PFSK-1 (cell line): ENCODE results near the gene SPNS3.

Experiments
- FOXP2 ChIP-seq: optimal IDR thresholded peaks from 2 replicates; pipeline ENCODE3; 2011; ENCODE audit warnings: borderline replicate concordance, control low read depth, inconsistent platforms; ENCODE audit not compliant: insufficient read depth; ENCODE audit errors: extremely low read length, extremely low read depth
- POLR2AphosphoS5 ChIP-seq: IDR thresholded peaks from 2 replicates; pipeline ENCODE4 v1.6.1; 2012; ENCODE audit warnings: low read depth, mild to moderate bottlenecking, control low read depth, low read length, moderate library complexity
- TAF1 ChIP-seq: IDR thresholded peaks from 2 replicates; pipeline ENCODE4 v1.6.1; 2012; ENCODE audit warnings: low read length, control low read depth, borderline replicate concordance; ENCODE audit not compliant: insufficient read depth

DNA sequence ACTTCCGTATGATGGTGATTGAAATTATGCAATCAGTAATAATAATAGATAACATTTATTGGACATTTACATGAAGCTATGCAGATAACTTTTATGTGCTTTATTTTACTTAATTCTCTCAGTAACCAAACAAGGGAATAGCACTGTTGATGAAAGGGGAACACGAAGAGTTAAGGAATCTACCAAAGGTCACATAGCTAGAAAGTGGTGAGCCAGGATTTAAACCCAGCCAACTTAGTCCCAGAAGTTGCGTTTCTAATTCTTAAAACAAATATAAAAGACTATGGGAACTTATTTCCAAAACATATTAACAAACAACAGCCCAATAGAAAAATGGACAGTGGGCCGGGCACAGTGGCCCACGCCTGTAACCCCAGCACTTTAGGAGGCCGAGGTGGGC is 9.7 kb downstream of the SPNS3 start:
- TF ChIP-seq FOXP2 (no peak), POLR2AphosphoS5 (no peak), TAF1 (no peak)
